Activated CD8-positive, alpha-beta memory T cell treated with anti-CD3 and anti-CD28 coated beads, Interleukin-2, amount 50 U/mL, for 24 hours (primary cell): ENCODE data around the gene CCNY.

Experiments
- DNase-seq: peaks from one replicate; pipeline ENCODE4 v3.0.0-alpha.2; 2020; ENCODE audit errors: extremely low read depth

Gene CCNY

GRCh38 chr10:35558276-35558675 is 222.0 kb downstream of the CCNY start:
- DNase-seq: no peak

GRCh38 chr10:35559416-35559815 is 223.1 kb downstream of the CCNY start:
- DNase-seq: no peak

- DNase-seq: no peak
Observed at GRCh38 chr10:35561715-35562114, 225.4 kb downstream of the CCNY start.

- DNase-seq: no peak
Observed at GRCh38 chr10:35562427-35562826, 226.1 kb downstream of the CCNY start.

- no peak for DNase-seq
Observed at GRCh38 chr10:35563261-35563891, 227.1 kb downstream of the CCNY start.

- no peak for DNase-seq
Observed at GRCh38 chr10:35564341-35564968, 228.1 kb downstream of the CCNY start.

- DNase-seq: no peak
Observed at GRCh38 chr10:35565602-35566081, 229.3 kb downstream of the CCNY start.

GRCh38 chr10:35567951-35568350 is 231.6 kb downstream of the CCNY start:
- no peak for DNase-seq

- no peak for DNase-seq
Observed at GRCh38 chr10:35568483-35569015, 232.2 kb downstream of the CCNY start.

GRCh38 chr10:35569111-35569707 is 232.9 kb downstream of the CCNY start:
- DNase-seq: no peak

GRCh38 chr10:35569836-35570235 is 233.5 kb downstream of the CCNY start:
- no peak for DNase-seq

- no peak for DNase-seq
Observed at GRCh38 chr10:35570397-35570796, 234.1 kb downstream of the CCNY start.

GRCh38 chr10:35572583-35572982 is 236.3 kb downstream of the CCNY start:
- no peak for DNase-seq

- no peak for DNase-seq
Observed at GRCh38 chr10:35573796-35574195, 237.5 kb downstream of the CCNY start.

- DNase-seq: no peak
Observed at GRCh38 chr10:35574924-35575352, 238.6 kb downstream of the CCNY start.

- DNase-seq: no peak
Observed at GRCh38 chr10:35575640-35576039, 239.3 kb downstream of the CCNY start.

- DNase-seq: no peak
Observed at GRCh38 chr10:35576730-35577129, 240.4 kb downstream of the CCNY start.

- DNase-seq: no peak
Observed at GRCh38 chr10:35577926-35578617, 241.8 kb downstream of the CCNY start.

- DNase-seq: no peak
Observed at GRCh38 chr10:35578618-35578956, 242.3 kb downstream of the CCNY start.

GRCh38 chr10:35579116-35579515 is 242.8 kb downstream of the CCNY start:
- DNase-seq: no peak

- DNase-seq: no peak
Observed at GRCh38 chr10:35579726-35580422, 243.6 kb downstream of the CCNY start.

- DNase-seq: no peak
Observed at GRCh38 chr10:35580423-35580770, 244.1 kb downstream of the CCNY start.
